OCI-LY3 (cell line): ENCODE measurements around the gene LRP5.

ENCODE experiments used
- CTCF ChIP-seq: fragments of 200-600, 300-600 bp; sonication (generic); IDR thresholded peaks from 2 replicates; pipeline ENCODE4 v1.5.1; 2014; ENCODE audit warnings: antibody characterized with exemption, low read length, low read depth
- EZH2phosphoT487 ChIP-seq: fragments of 200-600 bp; shearing (Covaris generic); IDR thresholded peaks from 2 replicates; pipeline ENCODE4 v1.6.1; 2018; ENCODE audit warnings: antibody characterized with exemption, mixed run types, low read depth

DNA sequence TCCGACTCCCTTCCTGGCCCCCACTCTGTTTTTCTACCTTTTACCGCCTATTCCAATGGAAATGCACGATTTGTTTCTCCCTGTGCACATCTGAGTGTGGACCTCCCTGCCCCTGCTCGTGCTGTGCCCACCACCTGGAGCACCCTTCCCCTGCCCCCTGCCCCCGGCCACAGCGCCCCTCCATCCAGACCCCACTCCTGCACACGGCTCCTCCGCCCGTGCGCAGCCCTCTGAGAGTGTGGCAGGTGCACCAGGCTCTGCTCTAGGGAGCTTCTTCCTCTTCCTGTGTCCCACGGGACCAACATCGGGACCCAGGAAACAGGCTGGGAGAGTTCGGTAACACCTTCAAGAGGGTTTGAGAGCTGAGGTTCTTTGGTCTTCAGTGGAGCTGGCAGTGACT lies 62.9 kb downstream of the LRP5 start:
- TF ChIP-seq CTCF (no peak), EZH2phosphoT487 (no peak)
